GM18858 (cell line): ENCODE results near the gene PRR14L.
"Not testable (repeated sequence)": the region's sequence is repeated elsewhere in the genome, so short reads cannot be mapped to it uniquely, and the experiment has no call there.

Experiments
- ATAC-seq: cut with Tn5 transposase; IDR thresholded peaks from one replicate; pipeline ENCODE4 v1.9.1; 2021; ENCODE audit not compliant: unreplicated experiment

The PRR14L gene

GRCh38 chr22:31742115-31742514 is 7.8 kb downstream of the PRR14L start:
- no peak for ATAC-seq

GRCh38 chr22:31740314-31740713 is 9.6 kb downstream of the PRR14L start:
- ATAC-seq: not testable (repeated sequence)

- no peak for ATAC-seq
Measured at GRCh38 chr22:31739795-31740201, 10.1 kb downstream of the PRR14L start.

- no peak for ATAC-seq
Measured at GRCh38 chr22:31738566-31738965, 11.4 kb downstream of the PRR14L start.

GRCh38 chr22:31737932-31738331 is 12.0 kb downstream of the PRR14L start:
- no peak for ATAC-seq

- ATAC-seq: no peak
Measured at GRCh38 chr22:31736458-31736857, 13.5 kb downstream of the PRR14L start.

- no peak for ATAC-seq
Measured at GRCh38 chr22:31734512-31734911, 15.4 kb downstream of the PRR14L start.

- no peak for ATAC-seq
Measured at GRCh38 chr22:31733580-31734079, 16.3 kb downstream of the PRR14L start.

GRCh38 chr22:31732089-31732829 is 17.7 kb downstream of the PRR14L start:
- ATAC-seq: no peak

- ATAC-seq: no peak
Measured at GRCh38 chr22:31730344-31730711, 19.6 kb downstream of the PRR14L start.

- ATAC-seq: no peak
Measured at GRCh38 chr22:31728857-31729256, 21.1 kb downstream of the PRR14L start.

GRCh38 chr22:31726692-31727091 is 23.2 kb downstream of the PRR14L start:
- ATAC-seq: no peak

- ATAC-seq: no peak
Measured at GRCh38 chr22:31723723-31724122, 26.2 kb downstream of the PRR14L start.

GRCh38 chr22:31719850-31720471 is 30.0 kb downstream of the PRR14L start:
- ATAC-seq: no peak

- no peak for ATAC-seq
Measured at GRCh38 chr22:31715147-31715778, 34.7 kb downstream of the PRR14L start.

GRCh38 chr22:31711226-31711625 is 38.7 kb downstream of the PRR14L start:
- not testable (repeated sequence) for ATAC-seq

GRCh38 chr22:31707519-31707918 is 42.4 kb downstream of the PRR14L start:
- no peak for ATAC-seq

GRCh38 chr22:31695423-31695822 is 54.5 kb downstream of the PRR14L start:
- no peak for ATAC-seq

- ATAC-seq: not testable (repeated sequence)
Measured at GRCh38 chr22:31694046-31694445, 55.9 kb downstream of the PRR14L start.

GRCh38 chr22:31692186-31692886 is 57.6 kb downstream of the PRR14L start:
- ATAC-seq: no peak

- ATAC-seq: no peak
Measured at GRCh38 chr22:31691408-31691807, 58.5 kb downstream of the PRR14L start.
